Right renal pelvis (tissue), 4 donors: Measurements from ENCODE around the gene PARPBP. TPM values are rescaled to one million over a fixed set of nuclear protein-coding genes. Genes with fewer than 3 reads are reported as not detected.
"Not testable (repeated sequence)": the region's sequence is repeated elsewhere in the genome, so short reads cannot be mapped to it uniquely, and the experiment has no call there.

Experiments
- DNase-seq, 4 donors: peaks; one replicate each; pipeline ENCODE4 v3.0.0-alpha.2; 2013; ENCODE audit warnings: low read depth in 4 of 4, low spot score in 3 of 4, missing footprints in 1 of 4
- polyA plus RNA-seq, 4 donors: library from polyadenylated mRNA; unstranded; fragments of 120-200 nt; gene quantifications; one replicate each; pipeline ENCODE4 v1.2.1, GENCODE V29; 2013; ENCODE audit not compliant: insufficient read length in 4 of 4

Gene PARPBP
- 10 to 100 TPM; 12.4 to 15.9 (median 13.8) TPM for polyA plus RNA-seq

GRCh38 chr12:102119674-102120563, at the start of gene PARPBP, which contains the start of gene NUP37:
TSS of gene PARPBP (plus strand) at chr12:102120183. CDS start at chr12:102123889, 3,706 bp downstream.
TSS of gene NUP37 (minus strand) at chr12:102120114. CDS start at chr12:102118518, 1,596 bp downstream.
- DNase-seq: peak; percentile 77 to 82 (median 80)

- not testable (repeated sequence) for DNase-seq
These were observed 47.9 kb upstream of the PARPBP start for GRCh38 chr12:102072092-102072491.

- DNase-seq: no peak
These were observed 39.1 kb upstream of the PARPBP start for GRCh38 chr12:102080842-102081241.

GRCh38 chr12:102089228-102089835, 30.7 kb upstream of the PARPBP start:
- not testable (repeated sequence) for DNase-seq

GRCh38 chr12:102093319-102093718, 26.7 kb upstream of the PARPBP start:
- no peak for DNase-seq

GRCh38 chr12:102095677-102096263, 24.2 kb upstream of the PARPBP start:
- peak in 1 of 4 donors; percentile 4 for DNase-seq

GRCh38 chr12:102096855-102097254, 23.1 kb upstream of the PARPBP start:
- DNase-seq: no peak

- DNase-seq: no peak
These were observed 13.1 kb upstream of the PARPBP start for GRCh38 chr12:102106905-102107304.

GRCh38 chr12:102107970-102108369, 12.0 kb upstream of the PARPBP start:
- DNase-seq: no peak

- DNase-seq: no peak
These were observed 9.2 kb upstream of the PARPBP start for GRCh38 chr12:102110782-102111181.

- DNase-seq: no peak
These were observed 5.8 kb upstream of the PARPBP start for GRCh38 chr12:102114212-102114611.

GRCh38 chr12:102116392-102116791, 3.6 kb upstream of the PARPBP start:
- DNase-seq: no peak

GRCh38 chr12:102118874-102119273, 1.1 kb upstream of the PARPBP start:
- DNase-seq: no peak

GRCh38 chr12:102120564-102120873, 536 bp downstream of the PARPBP start:
- DNase-seq: peak in 1 of 4 donors; percentile 4

- DNase-seq: no peak
These were observed 903 bp downstream of the PARPBP start for GRCh38 chr12:102120886-102121285.

GRCh38 chr12:102121328-102121727, 1.3 kb downstream of the PARPBP start:
- not testable (repeated sequence) for DNase-seq

- DNase-seq: not testable (repeated sequence)
These were observed 10.7 kb downstream of the PARPBP start for GRCh38 chr12:102130720-102131119.

- not testable (repeated sequence) for DNase-seq
These were observed 11.5 kb downstream of the PARPBP start for GRCh38 chr12:102131442-102131841.

- not testable (repeated sequence) for DNase-seq
These were observed 17.6 kb downstream of the PARPBP start for GRCh38 chr12:102137619-102138018.

GRCh38 chr12:102142866-102143373, 22.9 kb downstream of the PARPBP start:
- not testable (repeated sequence) for DNase-seq

GRCh38 chr12:102144221-102144620, 24.2 kb downstream of the PARPBP start:
- DNase-seq: no peak
